Activated CD8-positive, alpha-beta memory T cell treated with anti-CD3 and anti-CD28 coated beads, Interleukin-2, amount 50 U/mL, for 1 hour (primary cell): ENCODE results near the gene IGSF10.

ENCODE experiments used
- DNase-seq: peaks from one replicate; pipeline ENCODE4 v3.0.0-alpha.2; 2020; ENCODE audit errors: extremely low read depth

Gene IGSF10

DNA sequence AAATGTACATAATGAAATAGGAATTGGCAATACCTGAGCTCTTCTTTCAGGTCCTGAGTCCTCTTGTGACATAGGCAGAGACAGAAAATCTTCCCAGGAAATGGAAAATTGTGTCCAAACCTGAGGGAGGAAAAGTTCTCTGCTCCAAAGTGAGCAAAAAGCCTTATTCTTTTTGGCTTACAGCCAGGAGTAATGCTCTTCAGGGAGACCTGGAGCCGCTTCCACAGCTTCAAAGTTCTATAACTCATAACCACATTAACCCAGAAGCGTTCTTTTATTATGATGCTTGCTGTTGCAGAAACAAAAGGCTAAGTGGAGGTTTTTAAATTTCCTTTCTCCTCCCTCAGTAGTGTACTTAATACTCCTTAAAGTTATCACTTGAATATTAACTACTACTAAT lies 633 bp downstream of the IGSF10 start:
- no peak for DNase-seq

DNA sequence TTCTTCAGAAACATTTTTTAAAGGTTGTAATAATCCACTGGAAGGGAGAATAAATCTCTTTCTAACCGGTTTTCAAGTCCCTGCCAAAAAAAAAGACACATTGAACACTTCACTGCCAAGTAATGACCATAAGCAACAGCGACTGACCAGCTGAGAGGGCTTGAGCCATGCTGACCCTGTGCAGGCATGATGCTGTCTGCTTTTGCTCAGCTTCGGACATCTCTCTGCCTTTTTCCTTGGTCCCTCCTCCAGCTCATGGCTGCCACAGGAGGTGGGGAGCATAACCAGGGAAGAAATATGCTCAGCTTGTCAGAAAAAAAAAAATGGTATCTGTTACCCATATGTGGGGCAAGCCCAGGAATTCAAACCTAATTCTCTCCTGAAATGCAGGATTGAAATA lies 1.5 kb downstream of the IGSF10 start:
- DNase-seq, result no peak

GRCh38 chr3:151456065-151456464 lies 4.8 kb downstream of the IGSF10 start:
- no peak for DNase-seq

GRCh38 chr3:151452841-151453240 lies 8.0 kb downstream of the IGSF10 start:
- no peak for DNase-seq

GRCh38 chr3:151452368-151452767 lies 8.5 kb downstream of the IGSF10 start:
- no peak for DNase-seq

- no peak for DNase-seq
Observed at GRCh38 chr3:151446002-151446340, 14.9 kb downstream of the IGSF10 start.

- DNase-seq, result no peak
Observed at GRCh38 chr3:151445273-151446001, 15.4 kb downstream of the IGSF10 start.

GRCh38 chr3:151443583-151443982 lies 17.3 kb downstream of the IGSF10 start:
- DNase-seq, result no peak

DNA sequence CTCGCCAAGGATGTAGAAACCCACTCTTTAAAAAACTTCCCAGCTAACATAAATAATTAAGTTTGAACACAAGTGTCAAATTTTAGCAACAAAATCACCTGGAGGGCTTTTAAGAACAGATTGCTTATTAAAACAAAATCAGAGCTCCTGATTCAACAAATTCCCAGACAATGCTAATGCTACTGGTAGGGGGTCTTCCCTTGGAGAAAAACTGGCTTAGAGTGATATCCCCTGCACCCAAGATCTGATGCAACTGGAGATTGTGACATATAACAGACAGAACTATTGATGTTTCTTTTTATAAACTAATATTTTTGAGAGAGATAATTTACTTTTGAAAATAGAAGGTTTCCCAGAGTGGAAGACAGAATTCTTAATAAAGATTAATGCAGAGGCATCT lies 19.9 kb downstream of the IGSF10 start:
- no peak for DNase-seq

DNA sequence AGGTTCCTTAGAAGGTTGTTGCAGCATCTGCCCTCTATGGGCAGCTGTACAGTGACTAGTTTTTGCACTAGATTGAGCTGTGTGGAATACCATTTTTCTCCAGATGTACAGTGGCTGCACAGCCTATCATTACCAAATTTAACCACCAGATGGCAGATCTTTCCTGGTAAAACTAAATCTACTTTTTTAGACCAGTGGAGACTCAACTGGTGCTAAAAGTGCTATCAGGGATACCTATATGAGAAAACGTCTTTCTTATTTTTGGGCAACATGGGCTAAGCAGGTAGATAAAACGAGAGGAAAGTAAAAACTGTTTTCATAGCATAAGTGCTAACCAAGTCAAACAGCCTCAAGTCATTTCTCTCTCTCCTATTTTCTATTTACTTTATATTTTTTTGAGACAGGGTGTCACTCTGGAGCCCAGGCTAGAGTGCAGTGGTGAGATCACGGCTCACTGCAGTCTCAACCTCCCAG lies 21.2 kb downstream of the IGSF10 start:
- no peak for DNase-seq

DNA sequence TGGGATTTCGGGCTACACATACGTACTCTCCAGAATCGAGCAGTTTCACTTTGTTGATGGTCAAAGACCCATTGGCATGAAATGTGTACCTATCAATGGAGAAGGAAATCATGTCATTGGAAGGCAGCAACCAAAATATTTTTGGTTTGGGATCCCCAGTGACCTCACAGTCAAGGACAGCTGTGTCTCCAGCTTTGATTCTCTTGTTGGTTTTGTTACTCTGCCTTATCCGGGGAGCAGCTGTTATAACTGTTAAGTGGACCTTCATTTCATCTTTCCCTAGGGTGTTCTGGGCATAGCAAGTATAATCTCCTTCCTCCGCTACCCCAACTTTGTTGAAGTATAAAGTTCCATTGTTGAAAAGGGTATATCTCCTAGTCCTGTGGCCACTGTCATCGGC lies 23.0 kb downstream of the IGSF10 start:
- DNase-seq, result no peak

DNA sequence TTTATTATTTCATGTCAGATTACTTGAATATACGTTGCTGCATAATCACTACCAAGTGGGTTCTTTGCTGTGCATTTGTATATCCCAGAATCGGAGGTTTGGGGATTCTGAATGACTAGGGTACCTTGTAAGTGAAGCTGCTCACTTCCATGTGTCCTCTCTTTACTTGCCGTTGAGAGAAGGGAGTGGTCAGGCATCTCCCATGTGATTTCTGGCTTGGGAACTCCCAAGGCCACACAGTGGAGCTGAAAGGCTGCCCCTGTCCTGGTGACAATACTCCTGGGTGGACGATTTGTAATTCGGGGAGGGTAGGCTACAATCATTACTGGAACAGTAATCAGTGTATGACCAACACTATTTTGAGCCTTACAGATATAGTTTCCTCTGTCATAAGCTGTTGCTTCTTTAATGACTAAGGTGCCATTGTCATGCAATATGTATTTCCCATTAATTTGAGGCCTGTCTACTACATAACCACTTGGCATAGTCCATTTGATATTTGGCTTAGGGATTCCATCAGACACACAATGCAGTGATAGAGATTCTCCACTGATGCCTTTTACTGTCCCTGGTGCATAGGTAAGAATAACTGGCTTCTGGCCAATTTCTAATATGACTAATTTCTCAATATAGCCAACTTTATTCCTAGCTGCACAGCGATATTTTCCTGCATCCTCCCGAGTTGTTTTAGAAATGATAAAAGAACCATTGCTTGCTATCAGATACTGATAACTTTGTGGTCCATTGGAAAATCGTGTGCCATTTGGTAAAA lies 24.0 kb downstream of the IGSF10 start:
- no peak for DNase-seq

GRCh38 chr3:151434151-151434890 lies 26.5 kb downstream of the IGSF10 start:
- DNase-seq, result no peak

DNA sequence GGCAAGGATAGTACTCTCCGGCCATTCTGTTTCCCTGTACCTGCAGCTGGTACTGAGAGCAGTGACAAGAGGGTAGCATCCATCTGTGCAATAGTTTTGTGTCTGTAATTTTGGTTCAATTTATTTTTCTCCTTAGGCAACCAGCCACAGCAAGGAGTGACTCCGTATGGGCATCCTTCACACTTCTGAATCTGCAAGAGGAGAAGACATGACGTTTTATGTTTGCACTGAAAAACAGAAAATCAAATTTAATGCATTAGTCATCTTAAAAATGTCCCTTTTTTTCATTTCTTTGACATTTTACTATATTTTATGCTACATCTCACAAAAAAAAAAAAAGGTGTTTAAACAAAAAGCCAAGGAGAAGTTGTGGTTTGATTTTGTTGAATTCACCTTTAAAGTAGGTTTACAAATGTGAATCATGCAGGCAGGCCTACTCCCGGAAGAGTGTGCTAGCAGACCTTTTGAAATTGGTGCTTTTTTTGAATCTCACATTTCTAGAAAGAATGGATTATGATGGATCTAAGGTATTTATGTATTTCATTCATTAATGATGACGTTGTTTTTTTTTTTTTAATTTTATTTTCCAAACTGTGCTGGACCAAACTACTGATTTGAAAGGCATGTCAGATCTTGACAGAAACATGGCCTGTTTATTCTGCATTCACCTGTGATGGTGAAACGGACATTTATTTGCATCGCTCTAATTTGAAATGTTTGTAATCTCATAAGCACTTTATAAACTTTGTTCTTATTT lies 28.1 kb downstream of the IGSF10 start:
- no peak for DNase-seq

DNA sequence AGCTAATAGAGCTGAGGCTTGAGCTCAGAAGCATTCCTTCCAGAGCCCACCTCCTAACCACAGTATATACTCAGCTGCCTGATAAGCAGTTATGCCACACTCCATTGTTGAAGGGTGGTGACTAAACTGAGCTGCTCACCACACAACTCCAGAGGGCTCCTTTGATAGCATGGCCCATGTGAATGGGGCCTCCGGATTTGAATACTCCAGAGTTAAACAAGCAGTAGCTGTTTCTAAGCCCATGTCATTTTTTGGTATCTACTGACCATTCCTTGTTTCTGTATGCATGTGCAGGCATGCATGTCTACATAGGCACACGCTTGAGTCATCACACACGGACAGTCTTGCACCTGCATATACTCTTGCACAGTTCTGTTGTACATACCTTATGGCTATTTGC lies 28.9 kb downstream of the IGSF10 start:
- DNase-seq, result no peak

DNA sequence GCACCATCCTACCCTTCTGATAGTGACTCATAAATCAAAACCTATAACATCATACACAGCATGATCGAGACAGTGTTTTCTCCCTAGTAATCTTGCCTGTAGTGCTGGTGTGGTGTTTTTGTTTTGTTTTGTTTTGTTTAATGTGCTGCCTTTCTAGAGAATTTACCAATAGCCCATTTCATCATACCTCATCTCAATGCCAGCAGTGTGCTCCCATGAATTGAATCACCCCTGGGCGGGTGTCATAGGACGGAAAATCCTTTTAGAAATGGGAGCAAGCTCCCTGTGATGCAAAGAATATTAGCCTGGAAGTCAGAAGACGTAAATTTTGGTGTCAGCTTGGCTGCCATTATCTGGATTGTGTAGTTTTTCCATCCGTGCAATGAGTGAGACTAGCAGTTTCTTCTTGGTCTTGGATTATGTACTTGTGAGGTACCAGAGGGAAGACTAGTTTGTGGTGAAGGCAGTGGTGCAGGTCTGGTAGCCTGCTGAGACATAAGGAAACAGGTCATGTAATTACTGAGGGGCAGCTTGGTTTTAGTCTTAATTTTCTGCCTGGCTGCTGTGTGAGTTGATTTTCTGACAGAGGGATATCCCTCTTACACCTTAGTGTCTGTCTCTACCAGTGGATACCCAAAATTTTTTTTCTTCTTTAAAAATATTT lies 29.9 kb downstream of the IGSF10 start:
- no peak for DNase-seq

DNA sequence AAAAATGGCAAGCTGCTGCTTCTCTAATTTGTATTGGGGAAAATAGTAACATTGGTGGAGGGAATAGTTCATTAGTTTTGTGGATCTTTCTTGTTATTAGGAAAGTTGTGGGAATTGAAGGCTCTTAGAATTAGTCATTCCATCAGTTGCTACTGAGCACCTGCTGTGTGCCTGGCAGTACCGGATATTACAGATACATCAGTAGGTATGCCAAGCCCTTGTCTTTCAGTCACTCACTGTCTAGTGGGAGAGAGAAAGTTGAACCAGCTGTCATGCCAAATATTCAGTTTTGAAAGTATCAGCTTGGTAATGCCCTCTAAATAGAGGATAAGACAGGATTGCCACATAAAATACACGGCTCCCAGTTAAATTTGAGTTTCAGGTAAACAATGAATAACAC lies 32.5 kb downstream of the IGSF10 start:
- no peak for DNase-seq

DNA sequence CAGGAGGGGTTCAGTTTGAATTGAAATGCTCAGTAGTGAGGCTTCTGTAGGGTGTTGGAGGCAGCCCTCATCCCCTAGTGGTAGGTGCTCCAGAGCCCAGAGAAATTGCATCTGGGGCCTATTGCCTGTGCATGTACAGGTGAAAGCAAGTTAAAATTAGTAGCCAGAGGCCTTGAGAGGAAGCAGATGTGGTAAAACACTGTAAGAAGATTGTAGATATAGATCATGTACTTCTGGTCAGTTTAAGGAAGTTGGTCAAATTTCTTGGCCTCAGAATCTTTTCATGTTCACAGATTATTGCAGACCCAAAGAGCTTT lies 34.6 kb downstream of the IGSF10 start:
- no peak for DNase-seq

DNA sequence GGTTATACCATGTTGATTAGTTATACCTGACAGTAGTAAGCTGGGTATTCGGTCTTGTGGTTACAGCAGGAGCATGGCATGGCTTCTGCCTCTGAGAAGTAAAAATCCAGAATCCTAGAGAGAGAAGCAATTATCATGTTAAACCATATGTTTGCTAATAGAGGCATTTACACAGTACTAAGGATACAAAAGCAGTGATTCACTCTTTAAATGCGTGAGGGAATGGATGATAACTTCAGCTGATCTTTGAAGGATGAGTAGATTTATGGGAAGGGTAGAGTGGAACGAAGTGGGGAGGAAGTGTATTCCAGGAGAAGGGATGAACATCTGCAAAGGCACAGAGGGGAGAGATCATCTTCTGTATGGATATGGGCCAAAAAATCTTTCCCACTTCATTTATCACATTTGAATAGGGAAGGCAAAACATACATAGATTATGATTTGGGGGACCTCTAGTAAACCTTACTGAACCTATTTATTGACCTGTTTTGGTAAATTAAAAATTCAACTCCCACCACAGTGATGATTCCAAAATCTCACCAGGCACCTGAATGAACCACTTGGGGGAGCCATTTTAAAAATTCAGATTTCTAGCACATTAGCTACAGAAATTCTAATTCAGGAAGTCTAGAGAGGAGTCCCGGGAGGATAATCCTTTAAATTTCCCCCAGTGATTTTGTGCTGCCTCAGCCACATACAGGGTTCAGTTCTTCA lies 35.1 kb downstream of the IGSF10 start:
- no peak for DNase-seq

GRCh38 chr3:151423091-151423490 lies 37.8 kb downstream of the IGSF10 start:
- DNase-seq, result no peak

- no peak for DNase-seq
Observed at GRCh38 chr3:151421938-151422337, 38.9 kb downstream of the IGSF10 start.
